SIG-M5 (cell line): Measurements from ENCODE around the gene BOD1.

ENCODE experiments used
- DNase-seq: peaks from one replicate; lab custom pipeline; 2025; lab: John Stamatoyannopoulos, UW

The BOD1 gene

DNA sequence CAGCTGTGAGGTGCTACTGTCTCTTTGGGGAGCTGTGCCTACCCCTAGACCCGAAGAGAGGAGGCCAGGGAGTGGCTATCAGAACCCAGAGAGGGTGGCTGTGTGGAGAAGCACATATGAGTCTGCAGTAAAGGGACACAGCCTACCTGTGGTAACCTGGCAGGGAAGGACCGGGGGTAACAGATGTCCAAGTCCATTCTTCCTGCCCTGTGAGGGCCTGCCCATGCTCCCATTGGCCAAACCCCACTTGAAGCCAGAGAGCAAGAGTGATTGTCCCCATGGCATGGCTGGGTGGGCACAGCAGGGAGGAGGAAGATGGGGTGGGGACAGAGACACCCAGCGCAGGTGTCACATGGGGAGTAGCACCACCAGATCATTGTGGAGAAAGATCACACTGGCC, 39.3 kb downstream of the BOD1 start:
- DNase-seq, result no peak

DNA sequence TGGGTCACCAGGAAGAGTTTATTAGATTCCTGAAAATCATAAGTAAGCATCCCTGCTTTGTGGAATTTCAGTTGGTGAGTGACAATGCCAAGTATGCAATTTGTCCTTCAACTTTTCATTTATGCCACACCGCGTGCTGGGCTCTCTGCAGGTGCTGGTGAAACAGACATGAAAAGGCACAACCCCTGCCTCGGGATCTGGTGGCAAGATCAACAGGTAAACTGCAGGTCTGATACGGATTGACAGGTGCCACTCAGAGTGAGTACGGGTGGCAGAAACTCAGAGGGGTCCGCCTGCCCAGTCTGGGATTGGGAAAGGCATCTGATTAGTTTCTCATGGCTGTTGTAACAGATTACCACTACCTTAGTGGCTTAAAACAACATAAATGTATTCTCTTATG, 40.5 kb downstream of the BOD1 start:
- no peak for DNase-seq

DNA sequence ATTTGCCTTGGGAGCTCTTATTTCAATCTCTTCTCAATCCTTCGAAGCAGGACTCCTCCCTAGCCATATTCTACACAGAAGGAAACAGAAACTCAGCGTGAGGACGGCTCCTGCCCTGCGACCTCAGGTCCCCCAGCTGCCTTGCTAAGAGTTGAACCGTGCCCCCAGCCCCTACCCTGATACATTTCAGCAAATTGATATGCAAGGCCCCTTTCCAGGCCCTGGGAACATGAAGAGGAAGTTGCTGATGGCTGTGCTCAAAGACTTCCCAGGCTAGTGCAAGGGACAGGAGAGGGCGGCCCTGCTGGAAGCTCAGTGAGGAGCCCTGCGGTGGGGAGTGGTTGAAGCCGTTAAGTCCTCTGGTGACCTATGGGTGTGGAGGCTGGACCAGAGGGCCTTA, 41.5 kb downstream of the BOD1 start:
- no peak for DNase-seq

GRCh38 chr5:173573126-173573960, 43.1 kb downstream of the BOD1 start:
- no peak for DNase-seq

- DNase-seq, result no peak
Measured at GRCh38 chr5:173572431-173573125, 43.9 kb downstream of the BOD1 start.

- DNase-seq, result no peak
Measured at GRCh38 chr5:173570321-173571090, 45.9 kb downstream of the BOD1 start.

- DNase-seq, result no peak
Measured at GRCh38 chr5:173568703-173569102, 47.7 kb downstream of the BOD1 start.

- no peak for DNase-seq
Measured at GRCh38 chr5:173568128-173568527, 48.3 kb downstream of the BOD1 start.

GRCh38 chr5:173567548-173567947, 48.9 kb downstream of the BOD1 start:
- no peak for DNase-seq

DNA sequence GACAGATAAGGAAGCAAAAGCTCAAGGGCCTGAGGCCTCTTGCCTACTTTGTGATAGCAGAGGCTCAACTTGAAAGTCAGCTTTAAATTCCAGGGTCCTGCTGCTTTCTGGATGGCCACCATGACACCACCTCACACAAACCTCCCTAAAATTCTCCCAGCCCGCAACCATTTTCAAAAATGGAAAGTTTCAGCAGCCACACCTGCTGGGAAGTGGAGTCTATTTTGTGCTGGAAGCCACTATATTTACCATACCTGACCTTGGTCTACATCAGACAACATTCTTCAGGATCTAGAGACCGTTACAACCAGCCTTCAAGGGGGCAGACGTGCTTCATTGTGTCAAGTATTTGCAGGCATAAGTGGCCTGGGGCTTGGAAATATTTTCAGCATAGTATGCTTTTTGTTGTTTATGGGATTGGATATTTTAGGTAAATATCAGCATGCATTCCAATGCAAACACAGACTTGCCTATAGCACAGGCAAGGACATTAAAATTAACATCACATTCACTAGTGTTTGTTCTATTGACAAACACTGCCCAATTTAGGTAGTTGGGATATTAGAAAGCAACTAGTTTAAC, 50.9 kb downstream of the BOD1 start:
- no peak for DNase-seq

- DNase-seq, result no peak
Measured at GRCh38 chr5:173564106-173564505, 52.3 kb downstream of the BOD1 start.

DNA sequence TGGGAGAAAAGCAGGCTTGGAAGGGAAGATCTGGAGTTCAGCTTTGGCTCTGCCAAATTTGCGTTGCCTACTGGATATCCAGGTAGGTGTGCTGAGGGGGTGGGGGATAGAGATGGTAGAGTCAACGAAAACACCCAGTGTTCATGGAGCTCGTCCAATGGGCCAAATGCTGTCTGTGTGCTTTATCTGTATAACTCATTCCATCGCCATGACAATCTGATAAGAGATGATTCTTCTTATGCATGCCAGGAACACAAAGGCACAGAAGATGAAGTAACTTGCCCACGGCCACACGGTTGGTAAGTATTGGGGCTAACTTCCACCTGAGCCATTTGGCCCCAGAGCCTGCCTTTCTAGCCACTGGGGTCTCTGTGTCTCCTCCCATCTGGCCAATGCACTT, 53.2 kb downstream of the BOD1 start:
- no peak for DNase-seq

DNA sequence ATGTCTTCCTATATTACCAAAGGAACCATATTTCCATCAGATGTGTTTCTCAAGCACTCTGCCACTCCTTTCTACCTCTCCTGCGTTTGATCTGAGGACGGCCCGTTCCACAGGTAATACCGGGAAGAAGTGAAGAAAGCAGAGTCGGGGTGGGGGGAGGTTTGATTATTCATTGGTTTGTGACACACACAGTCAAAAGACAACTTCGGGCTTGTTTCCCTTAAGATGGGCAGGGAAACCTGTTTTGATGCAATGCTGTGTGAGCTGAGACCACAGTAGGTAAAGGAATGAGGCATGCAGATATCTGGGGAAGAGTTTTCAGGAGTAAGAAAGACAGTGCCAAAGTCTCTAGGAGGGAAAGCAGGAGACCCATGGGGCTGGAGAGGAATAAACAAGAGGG, 54.0 kb downstream of the BOD1 start:
- DNase-seq, result no peak
